Astrocyte of the cerebellum (primary cell): ENCODE data around the gene CAMKK1.

Experiments
- DNase-seq: peaks from one replicate; pipeline ENCODE4 v3.0.0-alpha.2; 2011; ENCODE audit warnings: low read depth
- H3K4me3 ChIP-seq: 2 replicates; pipeline ENCODE4 v1.5.1; 2011; ENCODE audit warnings: mild to moderate bottlenecking, low read depth, low read length, moderate library complexity
- in situ Hi-C: cut with HindIII; loops from 2 replicates; pipeline ENCODE4 v1.10.0; 2017; ENCODE audit warnings: low sequenced_read_pairs
- TF ChIP-seq, protein P1 (sequence below): IDR thresholded peaks from 2 replicates; pipeline ENCODE4 v1.5.1; 2012; ENCODE audit warnings: low read length, low read depth, moderate library complexity, mild to moderate bottlenecking; ENCODE audit errors: missing control alignments

The CAMKK1 gene

DNA sequence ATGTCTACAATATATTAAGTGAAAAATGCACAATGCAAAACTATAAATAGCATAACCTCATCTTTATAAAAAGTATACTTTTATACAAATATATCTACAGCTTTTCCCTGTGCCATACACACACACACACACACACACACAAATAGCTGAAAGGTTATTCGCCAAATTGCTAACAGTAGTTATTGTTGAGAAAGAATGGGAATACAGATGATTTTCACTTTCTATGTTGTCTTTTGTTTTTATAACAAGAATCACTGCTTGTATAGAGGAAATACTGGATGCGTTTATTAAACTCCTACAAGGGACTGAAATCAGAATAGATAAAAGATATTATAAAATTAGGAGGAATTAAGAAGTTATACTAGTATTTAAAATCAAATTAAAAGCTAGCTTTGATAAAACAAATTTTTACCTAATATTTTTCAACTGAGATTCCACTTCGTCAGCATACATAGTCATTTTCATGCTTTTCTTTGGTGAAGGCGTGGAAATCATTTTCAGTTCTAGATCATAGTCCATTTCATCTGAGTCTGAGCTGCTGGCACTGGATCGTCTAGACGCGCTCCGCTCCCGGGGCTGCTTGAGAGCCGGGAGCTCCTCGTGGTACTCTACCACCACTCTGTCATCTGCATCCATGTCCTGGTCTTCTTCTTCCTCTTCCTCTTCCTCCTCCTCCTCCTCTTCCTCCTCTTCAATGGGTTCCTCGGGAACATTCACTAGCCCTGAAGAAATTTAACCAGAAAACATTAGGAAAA is 74.8 kb downstream of the CAMKK1 start:
- in situ Hi-C loops: no loop called here
- no peak overlapping the region for H3K4me3 ChIP-seq
- TF ChIP-seq, protein P1, sequence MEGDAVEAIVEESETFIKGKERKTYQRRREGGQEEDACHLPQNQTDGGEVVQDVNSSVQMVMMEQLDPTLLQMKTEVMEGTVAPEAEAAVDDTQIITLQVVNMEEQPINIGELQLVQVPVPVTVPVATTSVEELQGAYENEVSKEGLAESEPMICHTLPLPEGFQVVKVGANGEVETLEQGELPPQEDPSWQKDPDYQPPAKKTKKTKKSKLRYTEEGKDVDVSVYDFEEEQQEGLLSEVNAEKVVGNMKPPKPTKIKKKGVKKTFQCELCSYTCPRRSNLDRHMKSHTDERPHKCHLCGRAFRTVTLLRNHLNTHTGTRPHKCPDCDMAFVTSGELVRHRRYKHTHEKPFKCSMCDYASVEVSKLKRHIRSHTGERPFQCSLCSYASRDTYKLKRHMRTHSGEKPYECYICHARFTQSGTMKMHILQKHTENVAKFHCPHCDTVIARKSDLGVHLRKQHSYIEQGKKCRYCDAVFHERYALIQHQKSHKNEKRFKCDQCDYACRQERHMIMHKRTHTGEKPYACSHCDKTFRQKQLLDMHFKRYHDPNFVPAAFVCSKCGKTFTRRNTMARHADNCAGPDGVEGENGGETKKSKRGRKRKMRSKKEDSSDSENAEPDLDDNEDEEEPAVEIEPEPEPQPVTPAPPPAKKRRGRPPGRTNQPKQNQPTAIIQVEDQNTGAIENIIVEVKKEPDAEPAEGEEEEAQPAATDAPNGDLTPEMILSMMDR: no peak
- no peak for DNase-seq

DNA sequence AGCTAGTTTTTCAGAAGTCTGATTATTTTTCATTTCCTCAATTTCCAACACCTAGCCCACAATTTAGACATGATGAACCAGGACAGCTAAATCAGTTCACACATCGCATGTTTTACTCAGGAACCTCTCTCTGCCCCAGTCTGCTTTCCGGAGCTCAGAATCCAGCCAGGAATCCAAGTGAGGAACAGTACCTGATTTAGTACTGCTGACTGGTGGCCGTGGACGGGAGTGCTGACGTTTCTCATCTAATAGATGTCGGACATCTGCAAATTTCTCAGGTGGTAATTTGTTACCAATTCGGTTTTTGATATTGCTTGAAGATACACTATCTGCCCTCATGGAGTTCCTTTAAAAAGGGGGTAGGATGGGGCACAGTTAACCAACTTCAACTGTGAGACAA is 76.9 kb downstream of the CAMKK1 start:
- TF ChIP-seq, protein P1: peak; percentile 24
- no peak for DNase-seq
- in situ Hi-C loops: no loop called here
- no peak overlapping the region for H3K4me3 ChIP-seq

DNA sequence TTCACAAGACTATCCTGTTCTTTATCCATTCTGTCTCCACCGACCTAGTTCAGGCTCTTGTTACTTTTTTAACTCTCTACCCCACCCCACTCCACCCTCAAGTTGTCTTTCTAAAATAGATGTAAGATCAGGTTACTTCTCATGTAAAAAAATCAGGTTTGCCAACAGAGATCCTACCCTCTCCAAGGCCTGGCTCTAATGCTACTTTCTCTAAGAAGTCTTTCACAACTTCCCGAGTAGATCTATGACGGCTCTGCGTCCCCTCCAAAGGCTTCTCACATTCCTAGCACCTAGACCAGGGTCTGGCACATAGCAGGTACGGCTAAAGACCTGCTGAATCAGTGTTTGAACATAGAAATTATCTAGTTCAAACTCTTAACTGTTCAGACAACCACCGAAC is 77.7 kb downstream of the CAMKK1 start:
- H3K4me3 ChIP-seq: no peak overlapping the region
- DNase-seq: no peak
- TF ChIP-seq, protein P1: no peak
- in situ Hi-C loops: no loop called here

DNA sequence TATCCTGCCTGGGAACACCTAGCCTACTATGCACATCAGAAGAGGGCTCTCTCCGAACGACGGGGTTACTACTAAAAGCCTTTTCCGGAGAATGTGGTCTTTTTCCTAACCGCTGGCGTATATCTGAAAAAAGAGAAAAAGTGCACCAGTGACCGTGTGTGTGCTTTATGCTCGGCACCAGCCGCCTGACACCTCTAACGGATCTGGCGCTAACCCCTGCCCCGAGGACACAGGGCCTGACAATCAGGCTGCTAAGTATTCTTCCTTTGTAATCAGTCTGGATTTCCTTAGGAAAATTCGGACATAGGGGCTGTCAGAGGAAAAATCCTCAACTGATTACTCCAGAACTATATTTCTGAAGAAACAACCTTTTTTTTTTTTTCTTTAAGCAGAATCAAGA is 78.5 kb downstream of the CAMKK1 start:
- in situ Hi-C loops: no loop called here
- TF ChIP-seq, protein P1: no peak
- DNase-seq: no peak
- H3K4me3 ChIP-seq: no peak overlapping the region

- no peak for DNase-seq
- in situ Hi-C loops: no loop called here
- TF ChIP-seq, protein P1: no peak
- no peak overlapping the region for H3K4me3 ChIP-seq
Measured at GRCh38 chr17:3813171-3813570, 79.7 kb downstream of the CAMKK1 start.

DNA sequence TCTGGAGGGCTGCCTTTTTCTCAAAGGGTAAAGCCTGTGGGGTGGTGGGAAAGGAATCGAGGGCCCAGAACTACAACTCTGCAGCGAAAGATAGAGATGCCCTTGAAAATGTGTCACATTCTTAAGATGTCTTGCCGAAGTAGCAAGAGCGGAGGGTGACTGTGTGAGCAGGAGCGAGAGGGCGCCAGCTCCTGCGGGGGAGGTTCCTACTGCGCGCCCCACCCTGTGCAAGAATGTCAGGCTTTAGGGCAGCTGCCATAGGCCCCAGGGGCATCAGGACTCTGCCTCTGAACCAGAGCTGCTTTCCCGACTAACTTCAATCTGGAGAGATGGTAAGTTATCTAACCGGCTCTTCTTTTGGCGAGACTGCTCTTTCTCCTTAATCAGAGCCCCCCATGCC is 80.1 kb downstream of the CAMKK1 start:
- H3K4me3 ChIP-seq: no peak overlapping the region
- in situ Hi-C loops: no loop called here
- DNase-seq: no peak
- TF ChIP-seq, protein P1: no peak

GRCh38 chr17:3812284-3812683 is 80.6 kb downstream of the CAMKK1 start:
- TF ChIP-seq, protein P1: no peak
- no peak for DNase-seq
- H3K4me3 ChIP-seq: no peak overlapping the region
- in situ Hi-C loops: no loop called here
